Measurements from ENCODE around the gene RGS19. TPM values are rescaled to one million over a fixed set of nuclear protein-coding genes. Genes with fewer than 3 reads are reported as not detected.

The RGS19 gene
- polyA plus RNA-seq, 1 donor (not counting 4 experiments of a cell fraction or from before 2014, with no cell fraction given): 11.8 TPM

GRCh38 chr20:64031822-64032314 lies 47.5 kb downstream of the RGS19 start:
- no peak overlapping the region for H3K4me3 ChIP-seq (ENCODE audit: control insufficient read depth in 2 of 3, extremely low read depth in 1 of 3, insufficient read depth in 2 of 3, low read depth in 1 of 3, low read length in 3 of 3)
- H3K9me1 ChIP-seq (ENCODE audit: control insufficient read depth, extremely low read depth, insufficient read depth, low read length): no peaks in the 10 kb centered on the region
- no peak overlapping the region for H3K9ac ChIP-seq (ENCODE audit: control insufficient read depth, extremely low read depth, insufficient read depth, low read length)
- H3K36me3 ChIP-seq (ENCODE audit: control insufficient read depth in 2 of 2, extremely low read depth in 1 of 2, insufficient read depth in 2 of 2, low read length in 2 of 2): peaks cover 16 to 32% of the 10 kb centered on the region in 2 experiments
- TF ChIP-seq CTCF (optimal IDR thresholded peaks at IDR 0.05 in 1 of 3, IDR thresholded peaks at IDR 0.05 in 1 of 3, conservative IDR thresholded peaks at IDR 0.05 in 1 of 3; ENCODE audit: extremely low read depth in 1 of 3, insufficient read depth in 2 of 3, low read length in 3 of 3) (no peak), EZH2 (IDR thresholded peaks at IDR 0.05; ENCODE audit: low read length) (no peak)
- no peaks in the 10 kb centered on the region for H3K4me1 ChIP-seq (ENCODE audit: control insufficient read depth, extremely low read depth, insufficient read depth, low read length)
- no peaks in the 10 kb centered on the region for H3K9me3 ChIP-seq (ENCODE audit: control insufficient read depth, low read depth, low read length)
- no peak overlapping the region for H3K27ac ChIP-seq (ENCODE audit: control insufficient read depth, insufficient read depth, low read length)
- no peak overlapping the region for H3K4me2 ChIP-seq (ENCODE audit: control insufficient read depth, extremely low read depth, insufficient read depth, low read depth, low read length)
- H3K79me2 ChIP-seq (ENCODE audit: control insufficient read depth, insufficient read depth, low read length): no peaks in the 10 kb centered on the region
- FAIRE-seq: no peak
- DNase-seq (ENCODE audit: low read depth, low spot score): no peak
- H4K20me1 ChIP-seq (ENCODE audit: control insufficient read depth, extremely low read depth, insufficient read depth, low read length): no peaks in the 10 kb centered on the region
- H3K27me3 ChIP-seq (ENCODE audit: control insufficient read depth, extremely low read depth, insufficient read depth, low read length): peaks cover under 1% of the 10 kb centered on the region
- H2AFZ ChIP-seq (ENCODE audit: control insufficient read depth, low read length): no peak overlapping the region
- dilution Hi-C loops (cut with MboI; ENCODE audit: extremely low pct_ligation_motif_present, low sequenced_read_pairs): no loop called here

- no peak overlapping the region for H3K4me2 ChIP-seq (ENCODE audit: control insufficient read depth, extremely low read depth, insufficient read depth, low read depth, low read length)
Observed at GRCh38 chr20:64030371-64031134, 48.8 kb downstream of the RGS19 start.

More at GRCh38 chr20:64030371-64031134, 48.8 kb downstream of the RGS19 start:
- no peaks in the 10 kb centered on the region for H3K27me3 ChIP-seq (ENCODE audit: control insufficient read depth, extremely low read depth, insufficient read depth, low read length)
- no peaks in the 10 kb centered on the region for H4K20me1 ChIP-seq (ENCODE audit: control insufficient read depth, extremely low read depth, insufficient read depth, low read length)
- dilution Hi-C loops (cut with MboI; ENCODE audit: extremely low pct_ligation_motif_present, low sequenced_read_pairs): no loop called here
- no peaks in the 10 kb centered on the region for H3K9me1 ChIP-seq (ENCODE audit: control insufficient read depth, extremely low read depth, insufficient read depth, low read length)
- no peaks in the 10 kb centered on the region for H3K9me3 ChIP-seq (ENCODE audit: control insufficient read depth, low read depth, low read length)
- H3K79me2 ChIP-seq (ENCODE audit: control insufficient read depth, insufficient read depth, low read length): no peaks in the 10 kb centered on the region
- no peak for FAIRE-seq
- H3K4me1 ChIP-seq (ENCODE audit: control insufficient read depth, extremely low read depth, insufficient read depth, low read length): no peaks in the 10 kb centered on the region
- H3K4me3 ChIP-seq (ENCODE audit: control insufficient read depth in 2 of 3, extremely low read depth in 1 of 3, insufficient read depth in 2 of 3, low read depth in 1 of 3, low read length in 3 of 3): no peak overlapping the region
- no peak overlapping the region for H3K27ac ChIP-seq (ENCODE audit: control insufficient read depth, insufficient read depth, low read length)
- TF ChIP-seq EZH2 (IDR thresholded peaks at IDR 0.05; ENCODE audit: low read length) (no peak), CTCF (optimal IDR thresholded peaks at IDR 0.05 in 1 of 3, IDR thresholded peaks at IDR 0.05 in 1 of 3, conservative IDR thresholded peaks at IDR 0.05 in 1 of 3; ENCODE audit: extremely low read depth in 1 of 3, insufficient read depth in 2 of 3, low read length in 3 of 3) (no peak)
- H2AFZ ChIP-seq (ENCODE audit: control insufficient read depth, low read length): no peak overlapping the region
- no peak overlapping the region for H3K9ac ChIP-seq (ENCODE audit: control insufficient read depth, extremely low read depth, insufficient read depth, low read length)
- DNase-seq (ENCODE audit: low read depth, low spot score): no peak
- peaks cover 19 to 36% of the 10 kb centered on the region in 2 experiments for H3K36me3 ChIP-seq (ENCODE audit: control insufficient read depth in 2 of 2, extremely low read depth in 1 of 2, insufficient read depth in 2 of 2, low read length in 2 of 2)
